ENCODE data around the gene STMN3.
"Not testable (repeated sequence)": the region's sequence is repeated elsewhere in the genome, so short reads cannot be mapped to it uniquely, and the experiment has no call there.

Gene STMN3

DNA sequence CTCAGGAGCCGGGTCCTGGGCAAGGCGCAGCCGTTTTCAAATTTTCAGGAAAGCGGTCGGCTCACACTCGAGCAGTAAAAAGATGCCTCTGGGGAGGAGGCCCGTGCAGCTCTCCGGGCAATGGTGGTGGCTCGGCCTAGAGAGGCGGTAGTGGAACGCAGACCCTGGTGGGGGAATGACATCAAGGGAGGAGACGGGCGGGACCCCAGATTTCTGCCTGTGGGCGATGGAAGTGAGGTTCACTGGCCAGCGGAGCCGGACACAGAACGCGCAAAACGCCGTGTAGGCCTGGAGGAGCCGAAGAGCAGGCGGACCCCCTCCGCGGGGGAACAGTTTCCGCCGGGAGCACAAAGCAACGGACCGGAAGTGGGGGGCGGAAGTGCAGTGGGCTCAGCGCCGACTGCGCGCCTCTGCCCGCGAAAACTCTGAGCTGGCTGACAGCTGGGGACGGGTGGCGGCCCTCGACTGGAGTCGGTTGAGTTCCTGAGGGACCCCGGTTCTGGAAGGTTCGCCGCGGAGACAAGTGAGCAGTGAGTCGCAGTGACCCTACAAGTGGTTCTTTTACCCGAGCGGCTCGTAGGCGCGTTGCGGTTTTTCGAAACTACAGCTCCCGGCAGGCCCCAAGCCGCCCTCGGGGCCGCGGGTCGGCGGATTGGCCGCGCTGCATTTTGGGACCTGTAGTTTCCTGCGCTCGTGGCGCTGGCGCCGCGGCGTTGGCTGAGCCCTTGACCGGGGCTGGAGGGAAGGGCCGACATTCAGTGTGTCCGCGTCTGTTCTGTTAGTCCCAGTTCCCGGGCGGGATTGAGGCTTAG, 4.9 kb upstream of the STMN3 start, which contains the start of gene RTEL1:
Gene RTEL1, plus strand, starts transcription at position 376 of the 812 bp plus-strand sequence. CDS start 1,091 bp downstream, outside the sequence.
- peak within 1 kb of the TSS; percentile 55 for H3K27ac ChIP-seq (ENCODE audit: low read length)
- H3K4me3 ChIP-seq (ENCODE audit: low read length), result peak within 1 kb of the TSS; percentile 95
- H3K27me3 ChIP-seq (ENCODE audit: control insufficient read depth, insufficient read depth, low read length), result no peaks in the 10 kb centered on the region
- no peaks in the 10 kb centered on the region for H3K9me3 ChIP-seq (ENCODE audit: control insufficient read depth, low read depth, low read length)
- peak within 1 kb of the TSS; percentile 61 for H3K9ac ChIP-seq (ENCODE audit: low read length)
- H3K4me1 ChIP-seq (ENCODE audit: control insufficient read depth, low read depth, low read length), result peaks cover 11% of the 10 kb centered on the region
- peaks cover 13% of the 10 kb centered on the region for H3K36me3 ChIP-seq (ENCODE audit: control insufficient read depth, low read depth, low read length)

DNA sequence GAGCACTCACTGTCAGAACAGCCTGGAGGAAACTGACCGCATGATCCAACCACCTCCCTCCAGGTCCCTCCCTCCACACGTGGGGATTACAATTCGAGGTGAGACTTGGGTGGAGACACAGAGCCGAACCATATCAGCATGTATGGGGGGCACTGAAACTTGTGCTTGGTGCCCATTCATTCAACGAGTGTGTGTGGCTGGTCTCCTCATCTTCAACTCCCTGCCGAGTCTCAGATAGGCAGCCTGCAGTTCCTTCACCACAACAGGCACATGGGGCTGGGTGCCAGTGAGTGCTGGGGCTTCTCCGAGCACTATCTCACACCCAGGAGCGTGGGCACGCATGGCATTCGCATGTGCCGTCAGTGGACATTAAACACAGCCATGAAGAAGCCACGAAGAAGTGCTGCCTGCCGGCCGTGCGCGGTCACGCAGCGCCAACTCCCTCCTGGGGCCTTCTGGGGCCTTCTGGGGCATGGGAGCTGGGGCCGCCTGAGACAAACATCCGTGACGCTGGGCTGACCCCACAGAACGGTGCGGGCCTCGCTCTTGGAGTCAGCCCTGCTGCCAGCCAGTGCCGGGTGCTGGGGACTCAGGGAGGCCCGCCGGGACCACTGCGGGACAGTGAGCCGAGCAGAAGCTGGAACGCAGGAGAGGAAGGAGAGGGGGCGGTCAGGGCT, 4.2 kb upstream of the STMN3 start:
- Histone ChIP-seq H3K4me3 (ENCODE audit: low read length) (peak overlapping the region; percentile 95), H3K4me1 (ENCODE audit: control insufficient read depth, low read depth, low read length) (peaks cover 11% of the 10 kb centered on the region), H3K9me3 (ENCODE audit: control insufficient read depth, low read depth, low read length) (no peaks in the 10 kb centered on the region), H3K27ac (ENCODE audit: low read length) (peak overlapping the region; percentile 55), H3K9ac (ENCODE audit: low read length) (peak overlapping the region; percentile 61), H3K36me3 (ENCODE audit: control insufficient read depth, low read depth, low read length) (peaks cover 13% of the 10 kb centered on the region), H3K27me3 (ENCODE audit: control insufficient read depth, insufficient read depth, low read length) (no peaks in the 10 kb centered on the region)

DNA sequence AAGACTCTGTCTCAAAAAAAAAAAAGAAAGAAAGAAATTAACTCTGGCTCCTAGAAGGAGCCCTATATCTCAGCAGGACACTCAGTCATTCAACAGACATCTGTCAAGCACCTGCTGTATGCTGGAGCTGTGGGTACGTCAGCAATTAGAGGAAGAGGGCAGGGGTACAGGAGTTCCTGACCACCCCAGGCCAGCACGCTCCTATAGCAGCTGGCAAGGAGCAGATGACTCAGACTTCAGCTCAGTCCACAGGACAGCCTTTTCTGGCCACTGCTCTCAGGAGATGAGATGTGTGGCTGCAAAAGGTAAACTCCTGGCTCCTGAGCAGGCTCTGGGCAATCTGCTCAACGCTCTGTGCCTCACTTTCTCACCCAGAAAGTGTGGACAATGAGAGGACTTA, 3.2 kb upstream of the STMN3 start:
- H3K9me3 ChIP-seq (ENCODE audit: control insufficient read depth, low read depth, low read length), result no peaks in the 10 kb centered on the region
- H3K9ac ChIP-seq (ENCODE audit: low read length), result no peak overlapping the region
- no peak overlapping the region for H3K4me3 ChIP-seq (ENCODE audit: low read length)
- H3K27me3 ChIP-seq (ENCODE audit: control insufficient read depth, insufficient read depth, low read length), result no peaks in the 10 kb centered on the region
- H3K4me1 ChIP-seq (ENCODE audit: control insufficient read depth, low read depth, low read length), result peaks cover 11% of the 10 kb centered on the region
- H3K36me3 ChIP-seq (ENCODE audit: control insufficient read depth, low read depth, low read length), result peaks cover 5% of the 10 kb centered on the region
- H3K27ac ChIP-seq (ENCODE audit: low read length), result no peak overlapping the region

DNA sequence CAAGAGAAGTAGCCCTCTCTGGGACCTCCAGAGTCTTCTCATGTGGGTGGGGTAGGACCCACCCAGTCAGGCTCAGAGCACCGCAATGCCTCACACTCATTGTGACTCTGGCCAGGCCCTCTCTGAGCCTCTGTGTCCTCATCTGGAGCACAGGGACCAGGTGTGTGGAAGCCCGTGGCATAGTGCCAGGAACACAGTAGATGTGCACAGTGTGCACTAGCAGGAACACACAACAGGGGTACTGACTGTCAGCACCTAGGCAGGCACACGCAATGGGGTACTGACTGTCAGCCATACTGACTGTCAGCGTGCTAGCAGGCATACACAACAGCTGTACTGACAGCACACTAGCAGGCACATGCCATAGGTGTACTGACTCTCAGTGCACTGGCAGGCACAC, 2.0 kb upstream of the STMN3 start:
- Histone ChIP-seq H3K27ac (ENCODE audit: low read length) (no peak overlapping the region), H3K27me3 (ENCODE audit: control insufficient read depth, insufficient read depth, low read length) (no peaks in the 10 kb centered on the region), H3K4me3 (ENCODE audit: low read length) (no peak overlapping the region), H3K4me1 (ENCODE audit: control insufficient read depth, low read depth, low read length) (peaks cover 11% of the 10 kb centered on the region), H3K9ac (ENCODE audit: low read length) (no peak overlapping the region), H3K9me3 (ENCODE audit: control insufficient read depth, low read depth, low read length) (no peaks in the 10 kb centered on the region), H3K36me3 (ENCODE audit: control insufficient read depth, low read depth, low read length) (no peaks in the 10 kb centered on the region)

DNA sequence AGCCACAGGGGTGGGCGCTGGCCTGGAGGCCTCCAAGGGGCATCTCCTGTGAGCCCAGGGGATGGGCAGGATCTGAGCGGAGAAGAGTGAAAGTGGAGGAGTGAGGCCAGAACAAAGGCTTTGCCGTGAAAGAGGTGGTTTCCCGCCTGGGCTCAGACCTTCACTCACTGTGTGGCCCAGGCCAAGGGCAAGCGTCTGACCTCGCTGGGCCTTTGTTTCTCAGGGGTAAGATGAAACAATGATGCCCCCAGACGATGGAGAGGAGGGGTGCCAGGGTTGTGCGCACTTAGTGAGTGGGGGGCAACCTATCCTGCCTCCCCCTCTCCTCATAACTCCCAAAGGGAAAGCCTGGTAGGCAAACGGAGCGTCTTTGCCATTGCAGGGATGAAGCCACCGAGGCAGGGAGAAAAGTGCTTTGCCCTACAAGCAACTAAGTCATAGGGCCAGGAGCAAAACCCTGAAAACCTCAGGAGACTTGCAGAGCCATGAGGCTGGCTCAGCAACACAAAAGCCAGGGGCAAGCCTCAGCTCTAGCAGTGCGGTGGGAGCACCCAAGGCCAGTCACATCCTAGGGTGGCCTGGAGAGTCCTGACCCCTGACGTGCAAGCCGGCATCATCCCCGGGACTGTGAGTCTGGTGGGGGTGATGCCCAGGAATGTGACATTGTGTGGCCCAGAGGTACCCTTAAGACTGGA, 897 bp upstream of the STMN3 start:
- peak overlapping the region; percentile 68 for H3K4me3 ChIP-seq (ENCODE audit: low read length)
- peak overlapping the region; percentile 88 for H3K27ac ChIP-seq (ENCODE audit: low read length)
- H3K4me1 ChIP-seq (ENCODE audit: control insufficient read depth, low read depth, low read length), result peaks cover 9% of the 10 kb centered on the region
- no peaks in the 10 kb centered on the region for H3K27me3 ChIP-seq (ENCODE audit: control insufficient read depth, insufficient read depth, low read length)
- no peaks in the 10 kb centered on the region for H3K36me3 ChIP-seq (ENCODE audit: control insufficient read depth, low read depth, low read length)
- H3K9me3 ChIP-seq (ENCODE audit: control insufficient read depth, low read depth, low read length), result no peaks in the 10 kb centered on the region
- peak overlapping the region; percentile 91 for H3K9ac ChIP-seq (ENCODE audit: low read length)

DNA sequence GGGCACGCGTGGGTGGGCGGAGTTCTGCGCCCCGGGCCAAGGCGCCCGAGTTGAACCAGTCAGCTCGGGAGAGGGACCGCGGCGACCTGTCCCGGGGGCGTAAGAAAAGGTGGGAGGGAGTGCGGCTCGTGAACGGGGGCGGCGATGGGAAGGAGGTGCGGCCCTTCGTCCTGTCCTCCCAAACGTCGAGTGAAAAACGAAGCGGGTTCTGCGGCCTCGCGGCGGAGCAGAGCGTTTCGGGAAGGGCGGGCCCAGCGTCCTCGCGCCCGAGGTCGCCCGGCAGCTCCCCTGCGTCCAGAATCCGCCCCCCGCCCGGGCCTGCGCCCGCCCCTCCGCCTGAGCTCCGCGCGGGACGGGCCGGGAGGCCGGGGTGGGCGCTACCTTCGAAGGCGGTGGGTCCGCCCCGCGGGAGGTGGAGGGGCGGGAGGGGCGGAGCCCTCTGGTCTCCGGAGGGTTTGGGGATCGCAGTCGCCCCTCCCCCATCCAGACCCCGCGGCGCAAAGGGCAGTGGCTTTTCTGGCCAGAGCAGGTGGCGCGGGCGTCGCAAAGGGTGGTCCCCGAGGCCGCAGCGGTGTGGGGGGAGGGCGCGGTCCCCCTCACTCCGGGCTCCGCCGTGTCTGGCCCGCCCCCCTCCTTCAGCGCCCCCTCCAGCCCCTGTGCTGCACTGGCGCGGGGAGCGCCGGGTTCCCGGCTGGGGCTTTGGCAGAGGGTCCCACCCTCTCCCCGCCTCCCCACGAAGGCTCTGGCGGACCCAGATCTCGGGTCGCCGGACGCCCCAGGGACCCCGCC, 838 bp downstream of the STMN3 start:
- Histone ChIP-seq H3K27ac (ENCODE audit: low read length) (no peak overlapping the region), H3K36me3 (ENCODE audit: control insufficient read depth, low read depth, low read length) (no peaks in the 10 kb centered on the region), H3K27me3 (ENCODE audit: control insufficient read depth, insufficient read depth, low read length) (no peaks in the 10 kb centered on the region), H3K4me3 (ENCODE audit: low read length) (peak overlapping the region; percentile 56), H3K4me1 (ENCODE audit: control insufficient read depth, low read depth, low read length) (peaks cover 7% of the 10 kb centered on the region), H3K9me3 (ENCODE audit: control insufficient read depth, low read depth, low read length) (no peaks in the 10 kb centered on the region), H3K9ac (ENCODE audit: low read length) (no peak overlapping the region)

DNA sequence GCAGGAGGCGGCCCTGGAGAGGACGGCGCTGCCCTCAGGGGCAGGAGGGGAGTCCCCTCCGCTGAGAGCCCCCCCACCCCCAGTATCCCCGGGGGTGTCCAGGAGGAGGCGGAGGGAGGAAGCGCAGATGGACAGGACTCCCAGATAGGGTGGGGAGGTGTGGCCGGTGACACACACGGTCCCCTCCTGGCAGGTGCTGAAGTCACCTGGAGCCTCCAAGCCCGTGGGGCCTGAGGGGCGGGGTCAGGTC, 1.4 kb downstream of the STMN3 start:
- Histone ChIP-seq H3K9ac (ENCODE audit: low read length) (no peak overlapping the region), H3K4me1 (ENCODE audit: control insufficient read depth, low read depth, low read length) (peaks cover 7% of the 10 kb centered on the region), H3K36me3 (ENCODE audit: control insufficient read depth, low read depth, low read length) (no peaks in the 10 kb centered on the region), H3K9me3 (ENCODE audit: control insufficient read depth, low read depth, low read length) (no peaks in the 10 kb centered on the region), H3K4me3 (ENCODE audit: low read length) (peak overlapping the region; percentile 56), H3K27ac (ENCODE audit: low read length) (no peak overlapping the region), H3K27me3 (ENCODE audit: control insufficient read depth, insufficient read depth, low read length) (no peaks in the 10 kb centered on the region)

DNA sequence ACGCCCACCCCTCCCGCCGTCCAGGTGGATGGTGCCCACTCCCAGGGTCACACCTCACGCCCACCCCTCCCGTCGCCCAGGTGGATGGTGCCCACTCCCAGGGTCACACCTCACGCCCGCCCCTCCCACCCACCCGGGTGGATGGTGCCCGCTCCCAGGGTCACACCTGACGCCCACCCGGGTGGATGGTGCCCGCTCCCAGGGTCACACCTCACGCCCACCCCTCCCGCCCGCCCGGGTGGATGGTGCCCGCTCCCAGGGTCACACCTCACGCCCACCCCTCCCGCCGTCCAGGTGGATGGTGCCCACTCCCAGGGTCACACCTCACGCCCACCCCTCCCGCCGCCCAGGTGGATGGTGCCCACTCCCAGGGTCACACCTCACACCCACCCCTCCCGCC, 2.7 kb downstream of the STMN3 start:
- not testable (repeated sequence) for H3K9me3 ChIP-seq (ENCODE audit: control insufficient read depth, low read depth, low read length); H3K4me1 ChIP-seq (ENCODE audit: control insufficient read depth, low read depth, low read length)

DNA sequence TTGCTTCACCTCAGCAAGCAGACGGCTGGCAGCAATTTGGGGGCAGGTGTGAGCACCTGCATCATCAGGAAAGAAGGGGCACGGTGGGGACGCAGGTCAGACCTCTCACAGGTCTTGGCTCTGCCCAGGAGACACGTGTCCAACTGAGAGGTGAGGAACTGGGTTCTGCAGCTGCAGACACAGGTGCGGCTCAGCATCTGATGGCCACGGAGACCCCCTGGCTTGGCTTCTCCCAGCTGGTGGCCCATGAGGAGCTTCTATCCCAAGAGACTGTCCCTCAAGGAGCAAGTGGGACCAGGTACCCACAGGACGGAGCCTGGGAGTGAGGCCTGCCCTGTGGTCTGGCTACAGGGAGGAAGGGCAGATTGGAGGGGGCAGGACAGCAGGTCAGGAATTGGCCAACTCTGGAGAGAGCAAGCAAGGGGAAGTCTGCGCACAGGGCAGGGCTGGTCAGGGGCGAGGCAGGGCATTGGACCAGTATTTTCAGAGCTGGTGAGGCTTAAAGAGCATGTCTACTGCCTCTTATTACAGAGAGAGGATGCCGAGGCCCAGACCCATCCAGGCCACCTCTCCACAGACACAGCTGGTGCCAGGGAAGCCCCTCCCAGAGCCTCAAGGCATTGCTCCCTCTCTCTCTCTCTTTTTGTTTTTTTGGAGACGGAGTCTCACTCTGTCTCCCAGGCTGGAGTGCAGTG, 4.2 kb downstream of the STMN3 start:
- no peak overlapping the region for H3K4me3 ChIP-seq (ENCODE audit: low read length)
- no peaks in the 10 kb centered on the region for H3K27me3 ChIP-seq (ENCODE audit: control insufficient read depth, insufficient read depth, low read length)
- H3K4me1 ChIP-seq (ENCODE audit: control insufficient read depth, low read depth, low read length), result peaks cover 1% of the 10 kb centered on the region
- H3K27ac ChIP-seq (ENCODE audit: low read length), result no peak overlapping the region
- H3K36me3 ChIP-seq (ENCODE audit: control insufficient read depth, low read depth, low read length), result no peaks in the 10 kb centered on the region
- H3K9ac ChIP-seq (ENCODE audit: low read length), result no peak overlapping the region
- H3K9me3 ChIP-seq (ENCODE audit: control insufficient read depth, low read depth, low read length), result no peaks in the 10 kb centered on the region

More for the DNA sequence above, 2.7 kb downstream of the STMN3 start:
- H3K36me3 ChIP-seq (ENCODE audit: control insufficient read depth, low read depth, low read length); H3K27me3 ChIP-seq (ENCODE audit: control insufficient read depth, insufficient read depth, low read length); H3K4me3 ChIP-seq (ENCODE audit: low read length); H3K9ac ChIP-seq (ENCODE audit: low read length); H3K27ac ChIP-seq (ENCODE audit: low read length): not testable (repeated sequence)

DNA sequence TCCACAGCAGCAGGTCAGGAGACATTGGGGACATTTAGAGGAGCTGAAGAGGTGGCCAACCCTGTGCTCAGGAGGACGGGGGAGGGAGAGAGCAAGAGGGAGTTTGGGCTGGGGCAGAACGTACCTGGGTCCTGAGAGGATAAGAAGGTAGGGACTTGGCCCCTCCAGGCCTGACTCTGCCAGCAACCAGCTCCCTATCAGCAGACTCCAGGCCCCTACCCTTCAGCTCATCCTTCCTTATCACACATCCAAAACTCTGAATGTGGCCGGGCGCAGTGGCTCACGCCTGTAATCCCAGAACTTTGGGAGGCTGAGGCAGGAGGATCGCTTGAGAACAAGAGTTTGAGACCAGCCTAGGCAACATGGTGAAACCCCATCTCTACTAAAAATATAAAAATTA, 5.0 kb downstream of the STMN3 start:
- H3K9me3 ChIP-seq (ENCODE audit: control insufficient read depth, low read depth, low read length), result no peaks in the 10 kb centered on the region
- no peaks in the 10 kb centered on the region for H3K4me1 ChIP-seq (ENCODE audit: control insufficient read depth, low read depth, low read length)
- H3K27ac ChIP-seq (ENCODE audit: low read length), result no peak overlapping the region
- H3K36me3 ChIP-seq (ENCODE audit: control insufficient read depth, low read depth, low read length), result no peaks in the 10 kb centered on the region
- H3K4me3 ChIP-seq (ENCODE audit: low read length), result no peak overlapping the region
- no peak overlapping the region for H3K9ac ChIP-seq (ENCODE audit: low read length)
- no peaks in the 10 kb centered on the region for H3K27me3 ChIP-seq (ENCODE audit: control insufficient read depth, insufficient read depth, low read length)

DNA sequence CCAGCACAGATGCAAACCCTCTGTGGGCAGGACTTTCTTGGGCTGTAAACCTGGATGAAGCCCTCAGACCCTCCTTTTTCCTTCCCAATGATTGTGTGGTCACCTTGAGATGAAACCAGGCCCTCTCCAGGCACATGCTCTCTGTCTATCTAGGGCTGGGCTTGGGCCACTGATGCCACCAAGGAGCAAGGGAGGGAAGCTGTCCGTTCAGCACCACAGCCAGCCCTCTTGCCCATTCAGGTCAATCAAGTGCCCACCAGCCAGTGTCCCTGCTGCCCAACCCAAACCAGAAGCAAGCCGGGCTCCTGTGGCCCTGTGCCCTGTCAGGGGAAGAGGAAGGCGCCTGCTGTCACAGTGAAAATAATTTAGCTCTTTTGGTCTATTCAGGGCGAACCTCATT, 8.0 kb downstream of the STMN3 start:
- H3K36me3 ChIP-seq (ENCODE audit: control insufficient read depth, low read depth, low read length), result no peaks in the 10 kb centered on the region
- H3K9me3 ChIP-seq (ENCODE audit: control insufficient read depth, low read depth, low read length), result no peaks in the 10 kb centered on the region
- H3K4me1 ChIP-seq (ENCODE audit: control insufficient read depth, low read depth, low read length), result no peaks in the 10 kb centered on the region
- no peak overlapping the region for H3K9ac ChIP-seq (ENCODE audit: low read length)
- no peak overlapping the region for H3K4me3 ChIP-seq (ENCODE audit: low read length)
- no peaks in the 10 kb centered on the region for H3K27me3 ChIP-seq (ENCODE audit: control insufficient read depth, insufficient read depth, low read length)
- no peak overlapping the region for H3K27ac ChIP-seq (ENCODE audit: low read length)
